IgD-negative memory B cell (primary cell): ENCODE results near the gene HAO2. TPM values are rescaled to one million over a fixed set of nuclear protein-coding genes. Genes with fewer than 3 reads are reported as not detected.
"Not testable (repeated sequence)": the region's sequence is repeated elsewhere in the genome, so short reads cannot be mapped to it uniquely, and the experiment has no call there.

Experiments
- H3K27ac Mint-ChIP-seq, 3 donors: one replicate each; pipeline ENCODE4 v1.8.0; 2020 to 2022; ENCODE audit warnings: mild to moderate bottlenecking in 3 of 3, mixed read lengths in 3 of 3, moderate library complexity in 1 of 3
- H3K27me3 Mint-ChIP-seq: one replicate; pipeline ENCODE4 v1.8.0; 2021; ENCODE audit warnings: mixed read lengths
- H3K36me3 Mint-ChIP-seq: one replicate; pipeline ENCODE4 v1.8.0; 2020; ENCODE audit warnings: mild to moderate bottlenecking, mixed read lengths
- H3K4me1 Mint-ChIP-seq, 3 donors: one replicate each; pipeline ENCODE4 v1.8.0; 2020 to 2022; ENCODE audit warnings: mixed read lengths in 3 of 3, mild to moderate bottlenecking in 1 of 3
- H3K4me3 Mint-ChIP-seq, 4 donors: one replicate each; pipeline ENCODE4 v1.8.0; 2020 to 2022; ENCODE audit warnings: mild to moderate bottlenecking in 4 of 4, mixed read lengths in 4 of 4, moderate library complexity in 3 of 4
- H3K9me3 Mint-ChIP-seq, 3 donors: one replicate each; pipeline ENCODE4 v1.8.0; 2020 to 2021; ENCODE audit warnings: mixed read lengths in 3 of 3, mild to moderate bottlenecking in 1 of 3
- polyA plus RNA-seq: library from polyadenylated mRNA; unstranded; fragments of 300-500 nt; fragmentation: Illumina TruSeq; gene quantifications from one replicate; pipeline ENCODE4 v1.2.3, GENCODE V29; 2021

Gene HAO2
- polyA plus RNA-seq, 1 donor from 2014 or later: not detected

DNA sequence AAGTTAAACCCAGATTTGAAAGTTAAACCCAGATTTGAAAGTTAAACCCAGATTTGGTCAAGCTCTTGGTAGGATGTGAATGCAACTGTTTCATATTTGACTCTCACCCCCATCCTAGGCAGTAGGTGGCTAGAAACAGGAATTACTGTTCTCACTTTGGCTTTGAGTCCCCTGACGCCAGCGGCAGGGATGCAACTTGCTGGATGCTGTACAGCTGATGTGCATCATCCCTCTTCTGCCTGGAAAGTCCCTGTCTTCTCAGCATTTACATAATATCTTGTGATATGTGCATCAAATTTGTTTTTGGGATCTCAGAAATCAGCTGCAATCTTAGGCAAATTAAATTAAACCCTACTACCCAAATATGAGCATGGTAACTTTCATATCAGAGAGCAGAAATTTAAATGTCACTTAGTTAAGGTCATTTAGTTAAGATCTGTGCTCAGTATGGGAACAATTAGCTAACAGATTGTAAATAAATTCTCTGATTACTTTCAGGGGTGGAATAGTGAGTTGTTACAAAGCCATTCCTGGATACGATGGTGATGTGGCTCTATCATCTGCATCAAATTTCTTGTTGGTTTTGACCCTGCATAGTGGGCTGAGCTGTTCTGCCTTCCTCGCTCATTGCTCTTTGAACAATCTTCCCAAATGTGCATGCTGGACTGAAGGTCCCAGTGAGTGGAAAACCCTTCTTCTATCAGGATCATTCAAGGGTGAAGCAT is 6.8 kb upstream of the HAO2 start:
- H3K4me3 Mint-ChIP-seq: no peak overlapping the region
- H3K27ac Mint-ChIP-seq: no peak overlapping the region
- peaks cover 0 to 2% (median 0%) of the 10 kb centered on the region in 3 donors for H3K9me3 Mint-ChIP-seq
- peaks cover 11% of the 10 kb centered on the region for H3K27me3 Mint-ChIP-seq
- H3K4me1 Mint-ChIP-seq: no peaks in the 10 kb centered on the region
- H3K36me3 Mint-ChIP-seq: peaks cover 3% of the 10 kb centered on the region

- H3K27ac Mint-ChIP-seq: no peak overlapping the region
- H3K36me3 Mint-ChIP-seq: peaks cover 1% of the 10 kb centered on the region
- H3K4me3 Mint-ChIP-seq: no peak overlapping the region
- peaks cover 0 to 2% (median 0%) of the 10 kb centered on the region in 3 donors for H3K9me3 Mint-ChIP-seq
- peaks cover 11% of the 10 kb centered on the region for H3K27me3 Mint-ChIP-seq
- H3K4me1 Mint-ChIP-seq: no peaks in the 10 kb centered on the region
Observed at GRCh38 chr1:119363162-119363561, 5.4 kb upstream of the HAO2 start.

DNA sequence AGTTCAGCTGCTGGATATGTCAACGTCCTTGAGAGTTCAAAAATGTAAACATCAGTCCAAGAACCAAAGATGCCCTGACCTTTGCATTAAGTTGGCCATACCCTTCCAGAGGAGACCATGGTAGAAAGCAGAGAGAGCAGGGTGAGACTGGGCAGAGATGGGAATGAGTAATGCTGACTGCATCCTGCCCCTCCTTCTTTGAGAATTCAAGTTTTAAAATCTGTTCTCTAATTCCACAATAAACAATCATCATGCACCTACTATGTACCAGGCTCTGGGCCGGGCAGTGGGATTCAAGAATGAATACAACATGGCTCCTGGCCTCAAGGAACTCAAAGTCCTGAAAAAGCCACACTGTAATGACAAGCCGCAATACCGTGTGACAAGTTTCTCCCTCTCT is 3.9 kb upstream of the HAO2 start:
- peaks cover 8% of the 10 kb centered on the region for H3K27me3 Mint-ChIP-seq
- peaks cover 0 to 2% (median 0%) of the 10 kb centered on the region in 3 donors for H3K9me3 Mint-ChIP-seq
- H3K4me3 Mint-ChIP-seq: no peak overlapping the region
- peaks cover 1% of the 10 kb centered on the region for H3K36me3 Mint-ChIP-seq
- no peaks in the 10 kb centered on the region for H3K4me1 Mint-ChIP-seq
- H3K27ac Mint-ChIP-seq: no peak overlapping the region

- H3K4me3 Mint-ChIP-seq: no peak overlapping the region
- peaks cover 0 to 2% (median 0%) of the 10 kb centered on the region in 3 donors for H3K9me3 Mint-ChIP-seq
- H3K4me1 Mint-ChIP-seq: no peaks in the 10 kb centered on the region
- H3K36me3 Mint-ChIP-seq: no peaks in the 10 kb centered on the region
- H3K27me3 Mint-ChIP-seq: peaks cover 3% of the 10 kb centered on the region
- H3K27ac Mint-ChIP-seq: no peak overlapping the region
Observed at GRCh38 chr1:119366424-119366823, 2.2 kb upstream of the HAO2 start.

DNA sequence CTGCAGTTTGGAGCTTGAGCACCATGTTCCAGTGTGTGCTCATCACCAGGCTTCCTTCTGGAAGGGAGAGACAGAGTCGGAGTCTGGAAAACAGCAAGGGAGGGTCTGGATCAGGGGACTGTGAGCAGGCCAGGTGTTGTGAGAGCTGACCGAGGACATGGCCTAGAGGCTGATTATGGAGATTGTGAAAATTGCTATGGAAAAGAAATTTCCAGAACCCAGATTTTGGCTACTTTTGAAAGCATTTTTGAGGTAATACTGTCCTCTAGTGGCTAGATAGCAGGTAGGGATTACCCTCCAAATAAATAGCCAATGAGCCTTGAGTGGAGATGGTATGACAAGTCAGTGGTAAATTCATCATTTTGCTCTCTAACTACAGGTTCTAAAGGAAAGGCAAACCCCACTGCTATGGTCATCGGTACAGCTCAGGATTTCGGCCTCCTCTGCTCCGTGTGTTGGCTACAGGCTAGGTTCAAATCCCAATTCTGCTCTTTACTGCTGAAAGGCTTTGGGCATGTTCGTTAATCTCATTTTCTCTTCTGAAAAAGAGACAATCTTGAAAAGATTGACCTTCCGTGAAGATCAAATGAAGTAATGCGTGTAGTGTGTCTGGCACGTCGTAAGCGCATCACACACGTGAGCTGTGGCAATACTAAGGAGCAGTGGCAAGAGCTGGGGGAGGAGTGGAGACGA is 1.0 kb upstream of the HAO2 start:
- Mint-ChIP-seq H3K4me3 (no peak overlapping the region), H3K9me3 (peaks cover 0 to 2% (median 0%) of the 10 kb centered on the region in 3 donors), H3K27me3 (peaks cover 3% of the 10 kb centered on the region), H3K36me3 (no peaks in the 10 kb centered on the region), H3K27ac (no peak overlapping the region), H3K4me1 (no peaks in the 10 kb centered on the region)

- Mint-ChIP-seq H3K9me3 (no peaks in the 10 kb centered on the region), H3K4me3 (no peak overlapping the region), H3K36me3 (no peaks in the 10 kb centered on the region), H3K4me1 (no peaks in the 10 kb centered on the region), H3K27me3 (peaks cover 3% of the 10 kb centered on the region), H3K27ac (no peak overlapping the region)
Observed at GRCh38 chr1:119370748-119371147, 2.2 kb downstream of the HAO2 start.

DNA sequence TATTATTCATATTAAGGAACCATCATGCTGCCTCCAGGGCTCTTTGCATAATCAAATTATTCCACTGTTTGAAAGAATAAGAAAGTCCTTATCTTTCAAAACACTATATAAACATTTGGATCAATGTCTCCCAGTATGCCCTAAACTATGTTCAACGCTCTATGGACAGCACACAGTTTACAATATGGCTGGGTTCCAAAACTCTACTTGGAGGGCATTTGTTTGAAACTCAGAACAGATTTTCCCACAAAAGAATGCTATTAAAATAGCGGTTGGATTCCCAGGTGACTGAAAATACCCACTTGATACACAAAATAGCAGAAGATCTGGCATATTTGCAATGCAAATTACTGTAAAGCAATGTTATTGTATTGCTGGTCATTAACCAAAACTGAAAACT is 3.2 kb downstream of the HAO2 start:
- Mint-ChIP-seq H3K9me3 (no peaks in the 10 kb centered on the region), H3K27me3 (peaks cover 6% of the 10 kb centered on the region), H3K27ac (no peak overlapping the region), H3K36me3 (no peaks in the 10 kb centered on the region), H3K4me3 (no peak overlapping the region), H3K4me1 (no peaks in the 10 kb centered on the region)

GRCh38 chr1:119372503-119373086 is 4.0 kb downstream of the HAO2 start:
- no peaks in the 10 kb centered on the region for H3K4me1 Mint-ChIP-seq
- no peak overlapping the region for H3K27ac Mint-ChIP-seq
- no peaks in the 10 kb centered on the region for H3K9me3 Mint-ChIP-seq
- peaks cover 6% of the 10 kb centered on the region for H3K27me3 Mint-ChIP-seq
- H3K36me3 Mint-ChIP-seq: no peaks in the 10 kb centered on the region
- no peak overlapping the region for H3K4me3 Mint-ChIP-seq

GRCh38 chr1:119373465-119373864 is 4.9 kb downstream of the HAO2 start:
- Mint-ChIP-seq H3K4me1 (no peaks in the 10 kb centered on the region), H3K4me3 (no peak overlapping the region), H3K27me3 (peaks cover 6% of the 10 kb centered on the region)

DNA sequence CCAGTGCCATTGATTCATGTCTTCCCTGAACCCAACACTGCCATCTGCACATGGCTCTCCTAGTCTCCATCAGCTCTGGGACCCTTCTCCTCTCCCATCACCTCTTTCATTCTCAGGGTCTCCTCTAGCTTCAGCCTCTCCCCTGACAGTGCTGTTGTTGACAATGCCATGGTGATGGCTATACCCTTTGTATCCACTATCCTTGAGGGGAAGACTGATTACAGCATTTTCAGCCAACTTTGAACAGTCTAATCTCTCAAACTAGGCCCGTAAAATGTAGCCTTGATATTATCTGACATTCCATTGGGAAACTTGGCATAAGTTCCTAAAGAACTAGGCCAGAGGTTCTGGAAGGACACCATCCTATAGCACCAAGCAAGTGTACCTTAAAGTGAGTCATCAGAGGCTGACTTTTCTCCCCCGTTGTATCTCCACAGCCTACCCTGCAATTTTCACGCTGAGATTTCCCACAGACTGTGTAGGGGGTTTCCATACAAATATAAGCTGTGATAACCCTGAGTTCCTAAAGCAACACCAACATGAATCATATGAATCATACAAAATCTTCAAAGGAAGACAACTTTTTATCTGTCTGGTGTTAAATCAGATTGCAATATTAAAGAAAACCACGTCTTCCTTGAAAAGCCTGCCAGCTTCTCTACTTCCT is 5.8 kb downstream of the HAO2 start:
- Mint-ChIP-seq H3K4me3 (no peak overlapping the region), H3K27me3 (peaks cover 6% of the 10 kb centered on the region), H3K4me1 (no peaks in the 10 kb centered on the region), H3K36me3 (no peaks in the 10 kb centered on the region), H3K9me3 (peaks cover 0 to 4% (median 0%) of the 10 kb centered on the region in 3 donors), H3K27ac (peak overlapping the region in 1 of 3 donors; percentile 55)

More at GRCh38 chr1:119373465-119373864, 4.9 kb downstream of the HAO2 start:
- no peak overlapping the region for H3K27ac Mint-ChIP-seq
- no peaks in the 10 kb centered on the region for H3K36me3 Mint-ChIP-seq
- peaks cover 0 to under 1% (median 0%) of the 10 kb centered on the region in 3 donors for H3K9me3 Mint-ChIP-seq

DNA sequence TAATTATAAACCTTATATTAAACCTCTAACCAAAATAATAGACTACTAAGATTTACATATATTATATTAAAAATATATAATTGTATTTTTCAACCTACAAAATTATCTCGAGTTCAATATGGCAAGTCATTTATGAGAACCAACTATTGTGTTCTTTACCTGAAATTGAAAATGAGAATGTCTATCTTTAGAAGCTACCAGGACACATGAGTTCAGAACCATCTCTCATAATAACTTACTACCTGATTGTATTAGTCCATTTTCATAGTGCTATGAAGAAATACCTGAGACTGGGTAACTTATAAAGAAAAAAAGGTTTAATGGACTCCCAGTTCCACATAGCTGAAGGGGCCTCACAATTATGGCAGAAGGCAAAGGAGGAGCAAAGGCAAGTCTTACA is 6.8 kb downstream of the HAO2 start:
- no peak overlapping the region for H3K27ac Mint-ChIP-seq
- peaks cover 0 to 4% (median 0%) of the 10 kb centered on the region in 3 donors for H3K9me3 Mint-ChIP-seq
- H3K27me3 Mint-ChIP-seq: peaks cover 6% of the 10 kb centered on the region
- H3K4me1 Mint-ChIP-seq: no peaks in the 10 kb centered on the region
- peak overlapping the region in 1 of 4 donors; percentile 32 for H3K4me3 Mint-ChIP-seq
- H3K36me3 Mint-ChIP-seq: no peaks in the 10 kb centered on the region

DNA sequence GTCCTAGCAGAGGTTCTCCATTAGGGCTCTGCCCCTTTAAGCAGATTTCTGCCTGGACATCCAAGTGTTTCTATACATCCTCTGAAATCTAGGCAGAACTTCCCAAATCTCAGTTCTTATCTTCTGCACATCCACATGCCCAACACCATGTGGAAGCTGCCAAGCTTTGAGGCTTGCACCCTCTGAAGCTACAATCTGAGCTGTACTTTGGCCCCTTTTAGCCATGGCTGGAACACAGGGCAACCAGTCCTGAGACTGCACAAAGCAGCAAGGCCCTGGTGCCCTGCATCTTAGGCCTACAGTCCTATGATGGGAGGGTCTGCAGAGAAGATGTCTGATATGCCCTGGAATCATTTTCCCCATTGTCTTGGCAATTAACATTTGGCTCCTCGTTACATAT is 8.0 kb downstream of the HAO2 start:
- Mint-ChIP-seq H3K27ac (no peak overlapping the region), H3K36me3 (no peaks in the 10 kb centered on the region), H3K4me1 (peaks cover 0 to 2% (median 0%) of the 10 kb centered on the region in 3 donors), H3K4me3 (no peak overlapping the region), H3K27me3 (peaks cover 6% of the 10 kb centered on the region), H3K9me3 (peaks cover 0 to 4% (median 1%) of the 10 kb centered on the region in 3 donors)

GRCh38 chr1:119377594-119377993 is 9.0 kb downstream of the HAO2 start:
- H3K4me1 Mint-ChIP-seq, H3K36me3 Mint-ChIP-seq, H3K4me3 Mint-ChIP-seq, H3K27ac Mint-ChIP-seq, H3K9me3 Mint-ChIP-seq, H3K27me3 Mint-ChIP-seq: not testable (repeated sequence)

DNA sequence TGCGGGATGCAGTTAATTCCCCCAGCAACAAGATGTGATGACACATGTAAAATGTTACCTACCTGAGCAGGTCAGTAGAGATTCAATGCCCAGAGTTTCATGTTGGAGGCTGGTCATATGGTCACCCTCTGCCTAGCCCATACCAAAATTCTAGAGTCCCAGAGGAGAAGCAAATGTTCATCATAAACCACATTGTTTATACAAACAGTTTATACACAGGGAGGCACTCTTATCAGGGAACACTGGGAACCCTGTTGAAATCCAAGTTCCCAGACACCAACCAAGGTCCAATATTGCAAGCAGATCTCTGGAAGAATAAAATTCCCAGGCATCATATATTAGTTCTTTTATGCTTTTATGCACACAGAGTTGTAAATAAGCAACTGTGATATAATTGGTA is 10.5 kb downstream of the HAO2 start:
- Mint-ChIP-seq H3K9me3 (peaks cover 0 to 4% (median 1%) of the 10 kb centered on the region in 3 donors), H3K4me1 (peaks cover 0 to 2% (median 0%) of the 10 kb centered on the region in 3 donors), H3K36me3 (no peaks in the 10 kb centered on the region), H3K27me3 (peaks cover 7% of the 10 kb centered on the region), H3K27ac (no peak overlapping the region), H3K4me3 (no peak overlapping the region)

DNA sequence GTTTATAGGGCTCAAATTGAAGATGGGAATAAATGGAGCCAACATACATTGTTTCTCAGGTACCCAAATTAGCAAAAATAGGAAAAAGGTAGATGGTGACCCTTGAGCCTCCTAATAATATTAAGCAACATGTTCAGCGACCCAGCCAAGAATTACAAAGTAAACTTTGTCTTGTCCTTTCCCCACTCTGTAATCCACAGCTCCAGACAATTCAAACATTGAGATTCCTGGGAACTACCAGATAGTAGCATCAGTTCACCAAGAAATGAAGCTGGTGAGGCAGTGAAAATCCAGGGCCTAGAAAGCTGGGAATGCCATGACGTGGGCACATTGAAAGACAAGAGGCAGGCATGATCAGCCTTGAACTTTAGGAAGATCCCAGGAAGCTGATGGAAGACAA is 11.7 kb downstream of the HAO2 start:
- H3K36me3 Mint-ChIP-seq: no peaks in the 10 kb centered on the region
- peaks cover 0 to 2% (median 0%) of the 10 kb centered on the region in 3 donors for H3K4me1 Mint-ChIP-seq
- H3K27me3 Mint-ChIP-seq: peaks cover 5% of the 10 kb centered on the region
- H3K4me3 Mint-ChIP-seq: no peak overlapping the region
- H3K27ac Mint-ChIP-seq: no peak overlapping the region
- peaks cover 0 to 4% (median 1%) of the 10 kb centered on the region in 3 donors for H3K9me3 Mint-ChIP-seq
